Stimulated activated CD4-positive, alpha-beta T cell treated with anti-CD3 and anti-CD28 coated beads, Interleukin-4, amount 100 ng/mL, for 48 hours (primary cell): Measurements from ENCODE around the gene ABHD15.

Experiments
- DNase-seq, 2 donors: peaks; one replicate each; pipeline ENCODE4 v3.0.0-alpha.2; 2020; ENCODE audit warnings: low read depth in 2 of 2

ABHD15 gene

GRCh38 chr17:29594519-29595090, 27.8 kb upstream of the ABHD15 start:
- DNase-seq: no peak

- DNase-seq: no peak
These were observed 27.0 kb upstream of the ABHD15 start for GRCh38 chr17:29593591-29594518.

- peak in 1 of 2 donors; percentile 43 for DNase-seq
These were observed 26.2 kb upstream of the ABHD15 start, which contains the start of gene ANKRD13B for GRCh38 chr17:29592850-29593551. Gene ANKRD13B, plus strand, starts transcription at chr17:29593132. Its CDS starts 490 bp downstream, at chr17:29593622.

- peak; percentile 81 to 85 for DNase-seq
These were observed 25.1 kb upstream of the ABHD15 start for GRCh38 chr17:29591737-29592608.

- peak in 1 of 2 donors; percentile 24 for DNase-seq
These were observed 24.4 kb upstream of the ABHD15 start for GRCh38 chr17:29591146-29591736.

- DNase-seq: no peak
These were observed 23.7 kb upstream of the ABHD15 start for GRCh38 chr17:29590411-29591145.

GRCh38 chr17:29589524-29590410, 22.9 kb upstream of the ABHD15 start, which contains the start of gene GIT1:
Gene GIT1, minus strand, starts transcription at chr17:29589648. Its CDS starts 270 bp downstream, at chr17:29589378.
- peak; percentile 73 to 80 for DNase-seq

GRCh38 chr17:29588562-29589411, 21.9 kb upstream of the ABHD15 start:
- peak in 1 of 2 donors; percentile 27 for DNase-seq

GRCh38 chr17:29588017-29588561, 21.3 kb upstream of the ABHD15 start:
- no peak for DNase-seq

GRCh38 chr17:29587591-29587990, 20.8 kb upstream of the ABHD15 start:
- DNase-seq: no peak

GRCh38 chr17:29586676-29587469, 20.0 kb upstream of the ABHD15 start:
- no peak for DNase-seq

- no peak for DNase-seq
These were observed 18.4 kb upstream of the ABHD15 start for GRCh38 chr17:29585080-29585751.

GRCh38 chr17:29584452-29585079, 17.7 kb upstream of the ABHD15 start:
- DNase-seq: no peak

- no peak for DNase-seq
These were observed 16.7 kb upstream of the ABHD15 start for GRCh38 chr17:29583324-29584248.

- DNase-seq: no peak
These were observed 15.9 kb upstream of the ABHD15 start for GRCh38 chr17:29582772-29583171.
